K562 (cell line): ENCODE data around the gene PCBP4. TPM values are rescaled to one million over a fixed set of nuclear protein-coding genes. Genes with fewer than 3 reads are reported as not detected.
A peak's percentile ranks its signal among the peaks of the same experiment; 100 is the strongest.

Experiments
- ARHGAP35 ChIP-seq: fragments of 450-650 bp; IDR thresholded peaks from 2 replicates; pipeline ENCODE4 v1.6.1; 2018; ENCODE audit not compliant: partially characterized antibody
- ARID1B ChIP-seq: fragments of 450-650 bp; IDR thresholded peaks from 2 replicates; pipeline ENCODE4 v1.6.1; 2016; ENCODE audit warnings: antibody characterized with exemption, mild to moderate bottlenecking, inconsistent platforms
- CC2D1A ChIP-seq: fragments of 450-650 bp; IDR thresholded peaks from 2 replicates; pipeline ENCODE4 v1.6.1; 2017; ENCODE audit warnings: mild to moderate bottlenecking
- CHD4 ChIP-seq: fragments of 200-600 bp; sonication (generic); IDR thresholded peaks from 3 replicates; pipeline ENCODE4 v1.6.1; 2012; ENCODE audit warnings: low read depth, mild to moderate bottlenecking, mixed read lengths, low read length, inconsistent platforms; ENCODE audit not compliant: insufficient read depth, insufficient replicate concordance, poor library complexity, severe bottlenecking
- ELF2 ChIP-seq: fragments of 250-450 bp; sonication (Bioruptor Pico); IDR thresholded peaks from 2 replicates; pipeline ENCODE4 v1.5.0; 2021; ENCODE audit warnings: mild to moderate bottlenecking
- ERF ChIP-seq: fragments of 450-650 bp; formaldehyde crosslinking; IDR thresholded peaks from 2 replicates; pipeline ENCODE4 v1.4.0; 2020; ENCODE audit warnings: mild to moderate bottlenecking, mixed read lengths
- ETS2 ChIP-seq: IDR thresholded peaks from 2 replicates; pipeline ENCODE4 v1.6.1; 2016; ENCODE audit warnings: borderline replicate concordance, missing genetic modification characterization, mild to moderate bottlenecking, moderate library complexity, missing compliant biosample characterization; ENCODE audit not compliant: poor library complexity, severe bottlenecking
- ETV5 ChIP-seq: sonication (generic); formaldehyde crosslinking; IDR thresholded peaks from 2 replicates; pipeline ENCODE4 v1.4.0; 2020; ENCODE audit warnings: low read depth, mild to moderate bottlenecking, missing genetic modification reagents
- FOXJ2 ChIP-seq: fragments of 200-800 bp; sonication (Bioruptor generic); IDR thresholded peaks from 2 replicates; pipeline ENCODE4 v1.6.1; 2016; ENCODE audit warnings: missing genetic modification characterization, missing compliant biosample characterization
- HBP1 ChIP-seq: fragments of 450-650 bp; formaldehyde crosslinking; IDR thresholded peaks from 2 replicates; pipeline ENCODE4 v1.4.0; 2022; ENCODE audit warnings: missing genetic modification characterization
- HMBOX1 ChIP-seq: sonication (generic); IDR thresholded peaks from 2 replicates; pipeline ENCODE4 v1.6.1; 2016
- ILK ChIP-seq: fragments of 450-650 bp; IDR thresholded peaks from 2 replicates; pipeline ENCODE4 v1.6.1; 2016; ENCODE audit warnings: missing genetic modification characterization, low read depth, mild to moderate bottlenecking, missing compliant biosample characterization, moderate library complexity, borderline replicate concordance
- LEF1 ChIP-seq: fragments of 450-650 bp; IDR thresholded peaks from 2 replicates; pipeline ENCODE4 v1.6.1; 2016; ENCODE audit warnings: mild to moderate bottlenecking
- NR2F6 ChIP-seq: fragments of 450-650 bp; formaldehyde crosslinking; IDR thresholded peaks from 2 replicates; pipeline ENCODE4 v1.4.0; 2020; ENCODE audit warnings: mild to moderate bottlenecking
- PHB2 ChIP-seq: fragments of 450-650 bp; IDR thresholded peaks from 2 replicates; pipeline ENCODE4 v1.6.1; 2017; ENCODE audit warnings: low read depth
- RFX1 ChIP-seq: fragments of 450-650 bp; IDR thresholded peaks from 2 replicates; pipeline ENCODE4 v1.6.1; 2016; ENCODE audit warnings: mild to moderate bottlenecking, moderate library complexity
- SIN3B ChIP-seq: fragments of 450-650 bp; IDR thresholded peaks from 2 replicates; pipeline ENCODE4 v1.6.1; 2017; ENCODE audit warnings: low read depth, mild to moderate bottlenecking, moderate library complexity
- SLC30A9 ChIP-seq: fragments of 250-450 bp; sonication (Bioruptor Pico); IDR thresholded peaks from 2 replicates; pipeline ENCODE4 v1.8.0; 2022; ENCODE audit warnings: mild to moderate bottlenecking, moderate library complexity
- SNIP1 ChIP-seq: fragments of 450-650 bp; IDR thresholded peaks from 2 replicates; pipeline ENCODE4 v1.7.1; 2017; ENCODE audit warnings: low read depth, mild to moderate bottlenecking
- SOX6 ChIP-seq: fragments of 450-650 bp; IDR thresholded peaks from 2 replicates; pipeline ENCODE4 v1.6.1; 2014; ENCODE audit warnings: mild to moderate bottlenecking
- STAT5A ChIP-seq: IDR thresholded peaks from 2 replicates; pipeline ENCODE4 v1.6.1; 2012; ENCODE audit warnings: low read length, inconsistent platforms, borderline replicate concordance
- TRIM24 ChIP-seq, 2 experiments: fragments of 450-650 bp; IDR thresholded peaks; 2 replicates each; pipeline ENCODE4 v1.6.1; 2016
- ZNF444 ChIP-seq: fragments of 250-450 bp; sonication (Bioruptor Pico); IDR thresholded peaks from 2 replicates; pipeline ENCODE4 v1.4.0; 2020; ENCODE audit warnings: mild to moderate bottlenecking, moderate library complexity
- ZNF644 ChIP-seq: fragments of 200-800 bp; sonication (Bioruptor generic); IDR thresholded peaks from 2 replicates; pipeline ENCODE4 v1.6.1; 2016; ENCODE audit warnings: low read depth, missing genetic modification characterization, missing compliant biosample characterization
- ZNF76 ChIP-seq: fragments of 250-450 bp; sonication (Bioruptor Pico); IDR thresholded peaks from 2 replicates; pipeline ENCODE4 v1.4.0; 2020; ENCODE audit warnings: mild to moderate bottlenecking, moderate library complexity, borderline replicate concordance
- polyA plus RNA-seq, 8 experiments: library from polyadenylated mRNA; depleted of rRNA in 4 of 8; stranded (reverse) in 5 of 8; unstranded in 3 of 8; fragments of >200 nt; fragmentation: Nextera tagmentation in 2 of 8; fragmentation: Illumina TruSeq in 1 of 8; extraction: Ambion mirVana in 2 of 8; extraction: Trizol in 1 of 8; gene quantifications; 2 replicates each; pipeline versions ENCODE4 v1.2.1 to v1.2.3, GENCODE V29; 2011 to 2014; ENCODE audit warnings: inconsistent platforms in 1 of 8, missing spikeins in 1 of 8
- total RNA-seq, 7 experiments: library from RNA; depleted of rRNA in 6 of 7; stranded (reverse); fragments of >200 nt in 6 of 7; fragmentation: Illumina TruSeq in 2 of 7; extraction: Trizol in 2 of 7; gene quantifications; 2 replicates each; pipeline versions ENCODE4 v1.2.1 to v1.2.3, GENCODE V29; 2011 to 2021; ENCODE audit warnings: low replicate concordance in 1 of 7
- TF ChIP-seq, protein P1 (sequence below): sonication (generic); formaldehyde crosslinking; IDR thresholded peaks from 2 replicates; pipeline ENCODE4 v1.8.1; 2022; ENCODE audit warnings: missing genetic modification reagents
- TF ChIP-seq, protein P2 (sequence below): sonication (generic); formaldehyde crosslinking; IDR thresholded peaks from 2 replicates; pipeline ENCODE4 v1.8.0; 2022; ENCODE audit warnings: missing genetic modification reagents, mild to moderate bottlenecking, borderline replicate concordance

The PCBP4 gene
- total and polyA plus RNA-seq, 9 of the 15 experiments (the other 6 are each of a cell fraction or from before 2014, with no cell fraction given), result 0.06 to 5.8 (median 2.6) TPM

DNA sequence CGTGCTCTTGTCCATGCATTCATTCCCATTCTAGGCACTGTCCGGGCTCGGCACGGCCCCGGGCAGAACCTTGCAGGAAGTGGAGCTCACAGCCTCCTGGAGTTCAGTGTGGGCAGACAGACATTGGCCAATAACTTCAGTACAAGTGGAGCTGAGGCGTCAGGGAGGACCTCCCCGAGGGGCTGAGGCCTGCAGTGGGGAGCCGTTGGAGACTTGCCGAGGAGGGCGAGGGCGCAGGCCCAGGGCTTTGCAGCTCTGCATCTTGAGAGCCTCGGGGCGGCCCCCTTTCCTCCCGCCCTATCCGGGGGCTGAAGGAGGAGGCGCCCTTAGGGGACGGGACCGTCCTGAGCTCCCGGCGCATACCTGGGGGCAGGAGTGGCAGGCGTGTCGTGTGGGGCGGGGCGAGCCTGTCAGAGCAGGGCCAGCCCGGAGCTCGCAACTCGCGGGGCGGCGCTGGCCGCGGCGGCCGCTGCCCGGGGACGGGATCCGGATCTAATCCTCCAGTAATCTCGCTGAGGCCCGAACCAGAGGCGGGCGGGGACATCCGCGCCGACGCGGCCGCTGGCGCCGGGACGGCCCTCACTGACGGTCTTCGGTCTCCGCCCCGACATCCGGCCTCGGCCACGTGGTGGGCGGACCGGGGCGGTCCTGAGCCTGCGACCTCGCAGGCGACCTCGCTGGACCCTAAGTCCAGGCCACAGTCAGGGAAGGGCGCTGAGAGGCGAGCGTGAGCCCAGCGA lies 15.8 kb upstream of the PCBP4 start, which contains the start of gene ACY1 (continued):
- TF ChIP-seq ELF2 (CRISPR knock-in tag), result no peak
- no peak for TF ChIP-seq CC2D1A
- no peak for TF ChIP-seq ARID1B
- TF ChIP-seq SOX6, result 0 out of 2 replicates have a peak, but pooled peaks have one; percentile 31
- TF ChIP-seq, protein P1, sequence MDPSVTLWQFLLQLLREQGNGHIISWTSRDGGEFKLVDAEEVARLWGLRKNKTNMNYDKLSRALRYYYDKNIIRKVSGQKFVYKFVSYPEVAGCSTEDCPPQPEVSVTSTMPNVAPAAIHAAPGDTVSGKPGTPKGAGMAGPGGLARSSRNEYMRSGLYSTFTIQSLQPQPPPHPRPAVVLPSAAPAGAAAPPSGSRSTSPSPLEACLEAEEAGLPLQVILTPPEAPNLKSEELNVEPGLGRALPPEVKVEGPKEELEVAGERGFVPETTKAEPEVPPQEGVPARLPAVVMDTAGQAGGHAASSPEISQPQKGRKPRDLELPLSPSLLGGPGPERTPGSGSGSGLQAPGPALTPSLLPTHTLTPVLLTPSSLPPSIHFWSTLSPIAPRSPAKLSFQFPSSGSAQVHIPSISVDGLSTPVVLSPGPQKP, result no peak
- TF ChIP-seq HMBOX1, result no peak
- no peak for TF ChIP-seq SNIP1
- no peak for TF ChIP-seq ZNF76
- TF ChIP-seq, protein P2, sequence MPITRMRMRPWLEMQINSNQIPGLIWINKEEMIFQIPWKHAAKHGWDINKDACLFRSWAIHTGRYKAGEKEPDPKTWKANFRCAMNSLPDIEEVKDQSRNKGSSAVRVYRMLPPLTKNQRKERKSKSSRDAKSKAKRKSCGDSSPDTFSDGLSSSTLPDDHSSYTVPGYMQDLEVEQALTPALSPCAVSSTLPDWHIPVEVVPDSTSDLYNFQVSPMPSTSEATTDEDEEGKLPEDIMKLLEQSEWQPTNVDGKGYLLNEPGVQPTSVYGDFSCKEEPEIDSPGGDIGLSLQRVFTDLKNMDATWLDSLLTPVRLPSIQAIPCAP (CRISPR knock-in tag), result no peak
- no peak for TF ChIP-seq STAT5A
- TF ChIP-seq HBP1 (CRISPR knock-in tag), result no peak
- no peak for TF ChIP-seq ARHGAP35
- TF ChIP-seq ILK (tag), result no peak
- TF ChIP-seq SIN3B, result no peak; the same call in 1 of the 2 replicates
- TF ChIP-seq SLC30A9 (CRISPR knock-in tag), result no peak
- TF ChIP-seq PHB2, result no peak
- no peak for TF ChIP-seq ZNF444 (CRISPR knock-in tag)
- no peak for TF ChIP-seq CHD4
- TF ChIP-seq LEF1, result no peak
- peak; percentile 94 for TF ChIP-seq ETV5 (CRISPR knock-in tag)
- no peak for TF ChIP-seq RFX1
- no peak for TF ChIP-seq TRIM24 (IDR thresholded peaks at IDR 0.05)
- no peak for TF ChIP-seq NR2F6 (CRISPR knock-in tag)
- TF ChIP-seq ETS2 (tag), result no peak
- TF ChIP-seq ERF (CRISPR knock-in tag), result no peak
- TF ChIP-seq ZNF644, result no peak
- no peak for TF ChIP-seq FOXJ2 (tag)
